PFSK-1 (cell line): ENCODE measurements around the gene CCNB2.

ENCODE experiments used
- FOXP2 ChIP-seq: optimal IDR thresholded peaks from 2 replicates; pipeline ENCODE3; 2011; ENCODE audit warnings: borderline replicate concordance, control low read depth, inconsistent platforms; ENCODE audit not compliant: insufficient read depth; ENCODE audit errors: extremely low read length, extremely low read depth
- POLR2AphosphoS5 ChIP-seq: IDR thresholded peaks from 2 replicates; pipeline ENCODE4 v1.6.1; 2012; ENCODE audit warnings: low read depth, mild to moderate bottlenecking, control low read depth, low read length, moderate library complexity
- SIN3A ChIP-seq: IDR thresholded peaks from 2 replicates; pipeline ENCODE4 v1.6.1; 2012; ENCODE audit warnings: mild to moderate bottlenecking, low read length, moderate library complexity, borderline replicate concordance; ENCODE audit not compliant: insufficient read depth
- TAF1 ChIP-seq: IDR thresholded peaks from 2 replicates; pipeline ENCODE4 v1.6.1; 2012; ENCODE audit warnings: low read length, control low read depth, borderline replicate concordance; ENCODE audit not compliant: insufficient read depth
- TF ChIP-seq, protein P1 (sequence below), 2 experiments: IDR thresholded peaks; 2 replicates each; pipeline versions ENCODE4 v1.6.1 to v1.8.0; 2011 to 2012; ENCODE audit warnings: low read depth in 2 of 2, low read length in 2 of 2, control low read depth in 1 of 2, inconsistent platforms in 1 of 2, mild to moderate bottlenecking in 1 of 2, moderate library complexity in 1 of 2; ENCODE audit not compliant: insufficient read depth in 1 of 2

Gene CCNB2

DNA sequence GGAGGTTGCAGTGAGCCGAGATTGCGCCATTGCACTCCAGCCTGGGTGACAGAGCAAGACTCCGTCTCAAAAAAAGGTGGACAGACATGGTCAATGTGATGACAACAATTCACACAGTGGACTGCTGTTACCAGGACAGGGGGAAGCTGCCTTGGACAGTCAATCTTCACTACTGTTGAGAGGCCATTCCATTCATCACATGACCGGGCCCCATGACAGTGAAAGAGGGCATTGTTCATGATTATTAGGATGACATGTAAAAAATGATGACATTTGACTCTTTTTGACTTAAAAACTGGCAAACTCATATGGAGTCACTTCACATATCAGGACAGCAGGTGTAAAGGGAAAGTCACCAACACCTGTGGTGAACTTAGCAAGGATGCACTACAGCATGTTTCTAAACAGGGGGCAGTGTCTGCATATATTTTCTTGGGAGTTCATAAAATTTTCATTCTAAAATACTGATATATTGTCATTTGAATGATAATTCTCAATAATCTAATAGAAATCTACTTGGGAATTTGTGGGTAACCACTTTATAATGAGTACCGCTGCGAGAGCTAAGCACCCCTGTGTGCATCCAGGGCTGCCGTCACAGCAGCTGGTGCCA, 67.4 kb downstream of the CCNB2 start:
- TF ChIP-seq SIN3A (no peak), POLR2AphosphoS5 (no peak), FOXP2 (no peak), TAF1 (no peak)
- TF ChIP-seq, protein P1, sequence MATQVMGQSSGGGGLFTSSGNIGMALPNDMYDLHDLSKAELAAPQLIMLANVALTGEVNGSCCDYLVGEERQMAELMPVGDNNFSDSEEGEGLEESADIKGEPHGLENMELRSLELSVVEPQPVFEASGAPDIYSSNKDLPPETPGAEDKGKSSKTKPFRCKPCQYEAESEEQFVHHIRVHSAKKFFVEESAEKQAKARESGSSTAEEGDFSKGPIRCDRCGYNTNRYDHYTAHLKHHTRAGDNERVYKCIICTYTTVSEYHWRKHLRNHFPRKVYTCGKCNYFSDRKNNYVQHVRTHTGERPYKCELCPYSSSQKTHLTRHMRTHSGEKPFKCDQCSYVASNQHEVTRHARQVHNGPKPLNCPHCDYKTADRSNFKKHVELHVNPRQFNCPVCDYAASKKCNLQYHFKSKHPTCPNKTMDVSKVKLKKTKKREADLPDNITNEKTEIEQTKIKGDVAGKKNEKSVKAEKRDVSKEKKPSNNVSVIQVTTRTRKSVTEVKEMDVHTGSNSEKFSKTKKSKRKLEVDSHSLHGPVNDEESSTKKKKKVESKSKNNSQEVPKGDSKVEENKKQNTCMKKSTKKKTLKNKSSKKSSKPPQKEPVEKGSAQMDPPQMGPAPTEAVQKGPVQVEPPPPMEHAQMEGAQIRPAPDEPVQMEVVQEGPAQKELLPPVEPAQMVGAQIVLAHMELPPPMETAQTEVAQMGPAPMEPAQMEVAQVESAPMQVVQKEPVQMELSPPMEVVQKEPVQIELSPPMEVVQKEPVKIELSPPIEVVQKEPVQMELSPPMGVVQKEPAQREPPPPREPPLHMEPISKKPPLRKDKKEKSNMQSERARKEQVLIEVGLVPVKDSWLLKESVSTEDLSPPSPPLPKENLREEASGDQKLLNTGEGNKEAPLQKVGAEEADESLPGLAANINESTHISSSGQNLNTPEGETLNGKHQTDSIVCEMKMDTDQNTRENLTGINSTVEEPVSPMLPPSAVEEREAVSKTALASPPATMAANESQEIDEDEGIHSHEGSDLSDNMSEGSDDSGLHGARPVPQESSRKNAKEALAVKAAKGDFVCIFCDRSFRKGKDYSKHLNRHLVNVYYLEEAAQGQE (IDR thresholded peaks at IDR 0.05; ENCODE audit: insufficient read depth in 1 of 2, low read depth in 2 of 2, low read length in 2 of 2): no peak

DNA sequence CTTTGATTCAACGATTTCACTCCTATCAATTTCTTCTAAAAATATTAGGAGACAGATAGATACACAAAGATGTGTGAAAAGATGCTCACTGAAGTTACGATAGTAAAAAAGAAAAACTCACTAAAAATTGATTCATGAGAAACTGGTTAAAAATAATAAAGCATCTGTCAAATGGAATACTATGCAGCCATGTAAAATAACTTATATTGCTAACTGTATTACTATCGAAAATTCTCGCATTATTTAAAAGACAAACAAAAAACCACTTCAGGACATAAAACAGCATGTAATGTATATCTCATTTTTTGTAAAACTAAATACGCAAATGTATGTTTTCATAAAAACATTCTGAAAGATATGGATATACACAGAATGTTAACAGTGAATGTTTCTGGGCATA, 68.2 kb downstream of the CCNB2 start:
- TF ChIP-seq FOXP2 (no peak), TAF1 (no peak), POLR2AphosphoS5 (no peak), SIN3A (no peak)
- TF ChIP-seq, protein P1 (IDR thresholded peaks at IDR 0.05; ENCODE audit: insufficient read depth in 1 of 2, low read depth in 2 of 2, low read length in 2 of 2): no peak

DNA sequence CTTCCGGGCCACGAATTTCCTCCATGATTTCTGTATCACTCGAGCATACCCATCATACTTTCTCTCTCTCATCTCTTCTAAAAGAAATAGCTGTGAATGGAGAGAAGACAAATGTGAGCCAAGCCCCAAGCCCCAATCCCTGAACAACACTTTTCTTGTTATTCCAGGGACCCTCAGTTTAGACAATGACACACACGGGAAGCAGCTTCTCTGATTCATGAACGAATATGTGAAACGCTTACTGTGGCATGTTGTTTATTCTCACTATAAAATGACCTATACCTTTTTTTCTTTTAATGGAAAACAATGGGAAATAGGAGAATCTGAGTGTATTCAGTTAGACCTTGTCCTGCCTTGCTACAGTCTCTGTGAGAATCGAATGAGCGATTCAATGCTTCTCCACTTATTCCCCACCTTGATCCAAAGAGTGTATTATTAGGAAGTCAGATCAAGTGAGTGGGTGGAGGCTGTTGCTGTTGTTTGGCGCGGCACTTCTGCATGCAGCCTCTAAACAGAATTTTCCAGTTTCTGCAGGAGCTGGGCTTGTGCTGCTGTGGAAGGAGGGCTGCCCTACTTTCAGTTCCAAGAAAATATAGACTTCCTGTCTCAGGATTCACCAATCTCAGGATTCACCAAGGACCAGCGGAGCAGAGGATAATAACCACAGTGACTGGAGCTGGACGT, 69.3 kb downstream of the CCNB2 start:
- TF ChIP-seq, protein P1 (IDR thresholded peaks at IDR 0.05; ENCODE audit: insufficient read depth in 1 of 2, low read depth in 2 of 2, low read length in 2 of 2): no peak
- TF ChIP-seq SIN3A (no peak), TAF1 (no peak), FOXP2 (no peak), POLR2AphosphoS5 (no peak)
